Measurements from ENCODE around the gene ZNF488. TPM values are rescaled to one million over a fixed set of nuclear protein-coding genes. Genes with fewer than 3 reads are reported as not detected.
A peak's percentile ranks its signal among the peaks of the same experiment; 100 is the strongest.

ZNF488 gene
- total RNA-seq, 1 experiment from 2014 or later, result 2.7 TPM

DNA sequence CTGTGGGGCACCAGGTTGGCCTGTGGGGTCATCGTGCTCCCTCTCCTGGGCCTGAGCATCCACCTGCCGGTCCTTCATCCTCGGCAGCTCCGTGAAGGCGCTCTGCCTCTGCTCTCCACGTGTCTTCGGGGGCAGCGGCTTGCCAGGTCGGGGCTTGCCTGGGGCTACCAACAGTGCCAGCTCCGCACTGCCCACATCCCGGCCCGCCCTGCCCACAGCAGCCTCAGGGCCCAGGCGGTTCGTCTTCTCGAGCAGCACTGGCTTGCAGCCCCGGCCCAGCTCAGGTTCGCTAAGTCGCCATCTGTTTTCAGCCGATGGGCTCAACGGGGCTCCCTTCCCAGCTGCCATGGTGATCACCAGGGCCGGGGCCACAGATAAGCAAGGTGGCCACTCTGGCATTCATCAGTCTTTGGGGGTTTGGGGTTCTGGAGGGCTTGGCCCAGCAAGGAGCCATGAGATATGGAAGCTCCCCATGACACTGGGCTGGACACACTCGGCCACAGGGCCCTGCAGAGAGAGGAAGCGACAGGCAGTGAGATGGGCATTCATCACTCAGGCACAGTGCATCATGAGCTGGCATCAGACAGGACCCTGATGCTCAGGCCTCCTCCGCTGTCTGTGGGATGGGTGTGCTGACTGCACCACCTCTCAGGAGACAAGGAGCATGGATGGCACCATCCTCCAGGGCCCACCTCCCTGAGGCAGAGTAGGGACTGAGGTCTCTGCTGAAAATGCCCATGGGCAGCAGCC is 15.5 kb downstream of the ZNF488 start:
- H3K27me3 ChIP-seq, result no peaks in the 10 kb centered on the region
- H3K36me3 ChIP-seq, result no peaks in the 10 kb centered on the region
- no peak overlapping the region for H3K27ac ChIP-seq
- no peaks in the 10 kb centered on the region for H3K9me3 ChIP-seq (replicated peaks)
- H3K4me1 ChIP-seq, result peaks cover 3% of the 10 kb centered on the region; the same call in 1 of the 2 replicates
- no peak for DNase-seq
- H3K4me3 ChIP-seq, result no peak overlapping the region

DNA sequence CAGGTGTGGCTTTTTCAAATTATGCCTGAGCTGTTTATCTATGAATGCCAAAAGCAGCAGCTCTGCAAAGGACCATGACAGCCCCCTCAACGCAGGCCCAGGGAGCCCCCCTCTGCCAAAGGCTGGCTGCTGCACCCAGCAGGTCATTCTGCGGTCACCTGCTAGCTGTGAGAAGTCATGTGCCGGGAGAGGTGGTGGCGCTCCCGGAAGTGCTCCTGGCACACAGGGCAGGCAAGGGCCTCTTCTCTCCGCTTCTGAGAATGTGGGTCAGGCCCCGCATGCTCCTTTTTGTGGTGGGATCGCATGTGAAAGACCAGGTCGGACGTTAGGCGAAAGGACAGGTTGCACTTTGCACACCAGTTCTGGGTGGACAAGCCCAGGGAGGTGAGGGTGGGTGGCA is 16.4 kb downstream of the ZNF488 start:
- Histone ChIP-seq H3K27ac (no peak overlapping the region), H3K36me3 (no peaks in the 10 kb centered on the region), H3K9me3 (replicated peaks) (no peaks in the 10 kb centered on the region), H3K27me3 (no peaks in the 10 kb centered on the region), H3K4me3 (no peak overlapping the region), H3K4me1 (peaks cover 3% of the 10 kb centered on the region; the same call in 1 of the 2 replicates)
- no peak for DNase-seq

DNA sequence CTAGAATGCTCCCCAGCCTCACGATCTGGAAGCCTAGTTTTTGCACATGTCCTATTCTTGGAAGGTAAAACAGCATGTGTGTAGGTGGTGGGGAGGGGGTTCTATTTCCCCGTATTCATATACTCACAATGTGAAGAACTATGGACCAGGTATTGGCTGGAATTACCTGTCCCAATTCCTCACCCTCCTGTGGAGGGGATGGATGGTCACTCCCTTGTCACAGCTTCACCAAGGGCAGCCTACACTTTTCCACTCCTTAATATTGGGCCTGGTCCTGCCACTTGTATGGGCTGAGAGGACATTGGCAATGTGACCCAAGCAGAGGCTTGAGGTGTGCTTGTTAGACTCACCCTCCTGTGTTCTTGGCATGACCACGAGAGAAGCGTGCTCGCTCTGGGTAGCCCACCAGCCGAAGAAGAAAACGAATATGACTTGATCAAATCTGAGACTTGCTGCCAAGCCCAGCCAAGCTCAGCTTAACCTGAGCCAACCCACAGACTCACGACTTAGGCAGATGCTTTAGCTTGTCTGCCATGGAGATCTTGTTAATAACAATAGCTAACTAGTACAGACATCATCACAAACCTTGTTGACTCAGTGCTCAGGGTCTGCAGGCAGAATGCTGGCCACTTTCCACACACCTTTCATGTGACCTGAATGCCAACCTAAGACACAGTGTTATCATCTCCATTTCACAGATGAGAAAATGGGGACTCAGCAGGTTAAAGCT is 17.2 kb downstream of the ZNF488 start:
- H3K36me3 ChIP-seq, result no peaks in the 10 kb centered on the region
- H3K4me1 ChIP-seq, result peaks cover 3% of the 10 kb centered on the region; the same call in 1 of the 2 replicates
- no peak for DNase-seq
- H3K9me3 ChIP-seq (replicated peaks), result no peaks in the 10 kb centered on the region
- H3K4me3 ChIP-seq, result no peak overlapping the region
- H3K27me3 ChIP-seq, result no peaks in the 10 kb centered on the region
- no peak overlapping the region for H3K27ac ChIP-seq

DNA sequence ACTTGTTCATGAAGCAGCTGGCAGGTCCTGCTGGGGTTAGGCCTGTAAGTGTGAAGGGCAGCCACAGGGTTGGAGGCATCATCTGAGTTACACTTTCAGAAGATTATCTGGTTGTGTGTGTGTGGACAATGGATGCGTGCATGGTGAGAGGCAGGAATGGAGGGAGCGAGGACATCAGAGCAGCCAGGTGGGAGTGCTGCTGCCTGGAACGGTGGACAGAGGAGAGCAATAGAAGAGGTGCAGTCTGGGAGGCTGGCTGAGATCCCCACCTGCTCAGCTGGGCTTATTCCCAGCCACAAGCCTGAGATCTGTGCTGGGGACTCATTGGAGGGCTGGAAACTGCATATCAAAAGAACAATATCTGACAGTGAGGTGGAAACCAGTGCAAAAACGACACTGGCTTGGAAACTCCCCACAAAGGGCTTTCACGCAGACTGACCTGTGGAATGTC is 17.9 kb downstream of the ZNF488 start:
- peaks cover 3% of the 10 kb centered on the region; the same call in 1 of the 2 replicates for H3K4me1 ChIP-seq
- H3K27me3 ChIP-seq, result no peaks in the 10 kb centered on the region
- H3K27ac ChIP-seq, result no peak overlapping the region
- no peaks in the 10 kb centered on the region for H3K36me3 ChIP-seq
- no peaks in the 10 kb centered on the region for H3K9me3 ChIP-seq (replicated peaks)
- no peak for DNase-seq
- no peak overlapping the region for H3K4me3 ChIP-seq

DNA sequence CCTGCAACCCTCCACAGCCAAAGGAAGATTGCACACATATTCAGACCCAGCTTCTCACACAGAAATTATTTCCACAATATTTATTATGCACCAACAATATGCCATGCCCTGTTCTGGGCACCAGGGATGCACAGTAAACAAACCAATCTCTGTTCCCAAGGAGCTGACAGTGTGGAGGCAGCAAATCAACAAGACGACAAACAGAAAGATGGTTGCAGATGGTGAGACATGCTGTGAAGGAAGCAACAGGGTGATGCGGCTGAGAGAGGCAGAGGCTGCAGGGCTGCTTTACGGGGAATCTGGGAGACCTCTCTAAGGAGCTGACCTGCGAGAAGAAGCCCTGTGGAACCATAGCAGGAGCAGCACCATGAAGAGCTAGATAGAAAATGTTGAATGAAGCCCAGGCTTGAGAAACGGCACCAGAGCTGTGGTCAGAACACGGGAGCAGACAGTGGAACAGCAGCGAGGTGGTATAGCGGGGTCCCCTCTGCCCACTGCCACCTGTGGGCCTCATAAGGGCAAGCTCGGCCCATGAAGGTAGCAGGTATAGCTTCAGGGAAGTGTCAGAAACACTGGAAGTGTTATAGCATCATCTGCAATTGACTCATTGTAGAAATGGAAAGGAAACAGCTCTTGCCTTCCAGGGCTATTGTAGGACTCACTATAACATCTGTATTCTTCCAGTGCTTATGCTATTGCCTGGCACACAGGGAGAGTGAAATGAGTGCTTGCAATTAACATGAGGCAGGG is 18.5 kb downstream of the ZNF488 start:
- H3K4me3 ChIP-seq, result no peak overlapping the region
- H3K27me3 ChIP-seq, result no peaks in the 10 kb centered on the region
- H3K4me1 ChIP-seq, result peaks cover 3% of the 10 kb centered on the region; the same call in 1 of the 2 replicates
- no peak overlapping the region for H3K27ac ChIP-seq
- no peaks in the 10 kb centered on the region for H3K36me3 ChIP-seq
- DNase-seq, result no peak
- H3K9me3 ChIP-seq (replicated peaks), result no peaks in the 10 kb centered on the region

DNA sequence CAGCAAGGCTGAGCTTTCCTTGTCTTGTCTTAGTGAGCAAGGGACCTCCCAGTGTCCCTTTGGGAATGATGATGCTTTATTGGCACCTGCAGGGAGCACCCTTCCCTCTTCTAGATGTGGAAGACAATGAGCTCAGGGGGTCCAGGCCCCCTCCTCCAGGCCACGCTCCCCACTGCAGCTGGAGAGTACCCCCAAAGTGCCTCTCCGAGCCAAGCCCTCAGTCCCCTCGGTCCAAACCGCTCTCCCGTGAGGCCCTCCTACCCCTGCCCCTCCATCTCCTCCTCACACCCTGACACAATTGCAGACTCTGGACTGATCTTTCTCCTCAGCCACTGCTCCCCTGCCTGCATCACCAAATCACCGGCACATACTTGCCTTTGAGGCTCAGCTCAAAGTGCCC is 19.2 kb downstream of the ZNF488 start:
- Histone ChIP-seq H3K36me3 (no peaks in the 10 kb centered on the region), H3K27me3 (no peaks in the 10 kb centered on the region), H3K4me3 (no peak overlapping the region), H3K4me1 (peaks cover 3% of the 10 kb centered on the region; the same call in 1 of the 2 replicates), H3K27ac (no peak overlapping the region), H3K9me3 (replicated peaks) (no peaks in the 10 kb centered on the region)
- no peak for DNase-seq

DNA sequence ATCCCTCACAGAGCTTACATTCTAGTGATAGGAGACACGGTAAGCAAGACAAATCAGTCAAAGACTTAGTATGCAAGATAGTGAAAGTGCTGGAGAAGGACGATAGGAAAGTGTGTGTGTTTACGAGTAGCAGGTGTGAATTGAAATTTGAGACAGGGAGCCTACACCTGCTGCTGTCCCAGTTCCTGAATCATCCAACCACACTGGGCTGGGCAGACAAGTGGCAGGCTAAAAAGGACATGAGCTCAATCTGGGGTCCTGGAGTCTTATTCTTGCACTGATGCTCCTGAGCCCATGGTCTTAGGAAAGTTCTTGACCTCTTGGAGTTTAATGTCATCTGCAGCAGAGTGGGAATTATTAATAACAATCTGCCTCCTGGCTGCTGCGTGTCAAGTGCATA is 19.7 kb downstream of the ZNF488 start:
- Histone ChIP-seq H3K9me3 (replicated peaks) (no peaks in the 10 kb centered on the region), H3K4me1 (peaks cover 3% of the 10 kb centered on the region; the same call in 1 of the 2 replicates), H3K4me3 (no peak overlapping the region), H3K36me3 (no peaks in the 10 kb centered on the region), H3K27me3 (no peaks in the 10 kb centered on the region), H3K27ac (no peak overlapping the region)
- peak in 1 of 2 experiments; percentile 22 for DNase-seq

DNA sequence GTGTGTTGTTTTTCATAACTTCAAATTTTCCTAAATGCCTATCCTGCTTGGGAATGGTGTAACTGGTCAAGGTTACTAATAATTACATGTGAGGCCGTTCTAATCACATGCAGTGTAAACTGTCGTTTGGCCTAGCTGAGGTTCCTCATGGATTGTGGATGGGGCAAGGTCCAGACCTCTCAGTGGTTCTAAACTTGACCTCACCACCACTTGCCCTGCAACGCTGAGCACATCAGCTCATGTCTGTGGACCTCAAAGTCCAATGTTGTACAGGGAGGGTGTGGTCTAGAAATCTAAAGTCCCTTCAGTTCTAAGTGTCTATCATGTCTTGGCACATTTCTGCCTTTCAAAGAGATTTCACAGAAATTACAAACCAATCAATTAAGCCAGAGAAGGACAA is 20.3 kb downstream of the ZNF488 start:
- peaks cover 3% of the 10 kb centered on the region; the same call in 1 of the 2 replicates for H3K4me1 ChIP-seq
- H3K4me3 ChIP-seq, result no peak overlapping the region
- H3K27ac ChIP-seq, result no peak overlapping the region
- H3K36me3 ChIP-seq, result no peaks in the 10 kb centered on the region
- no peaks in the 10 kb centered on the region for H3K27me3 ChIP-seq
- no peak for DNase-seq
- no peaks in the 10 kb centered on the region for H3K9me3 ChIP-seq (replicated peaks)

DNA sequence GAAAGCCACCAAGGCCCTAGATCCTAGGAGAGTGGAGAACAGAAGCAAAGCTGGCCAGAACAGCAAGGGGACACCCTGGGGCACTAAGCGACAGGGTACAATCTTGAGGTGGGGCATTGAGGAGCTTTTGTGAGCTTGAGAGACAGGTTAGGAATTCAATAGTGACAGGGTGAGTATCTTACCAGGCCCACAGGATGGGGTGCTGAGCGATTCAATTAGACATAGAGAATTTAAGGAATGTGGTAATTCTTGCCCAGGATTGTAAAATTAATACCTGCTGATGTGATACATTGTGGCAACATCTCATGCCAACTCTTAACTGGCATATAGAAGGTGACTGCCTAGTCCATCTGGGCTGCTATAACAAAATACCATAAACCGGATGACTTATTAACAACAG is 21.9 kb downstream of the ZNF488 start:
- Histone ChIP-seq H3K27me3 (no peaks in the 10 kb centered on the region), H3K4me3 (no peak overlapping the region), H3K4me1 (peaks cover 3% of the 10 kb centered on the region; the same call in 1 of the 2 replicates), H3K36me3 (no peaks in the 10 kb centered on the region), H3K27ac (no peak overlapping the region), H3K9me3 (replicated peaks) (no peaks in the 10 kb centered on the region)
- DNase-seq, result no peak

DNA sequence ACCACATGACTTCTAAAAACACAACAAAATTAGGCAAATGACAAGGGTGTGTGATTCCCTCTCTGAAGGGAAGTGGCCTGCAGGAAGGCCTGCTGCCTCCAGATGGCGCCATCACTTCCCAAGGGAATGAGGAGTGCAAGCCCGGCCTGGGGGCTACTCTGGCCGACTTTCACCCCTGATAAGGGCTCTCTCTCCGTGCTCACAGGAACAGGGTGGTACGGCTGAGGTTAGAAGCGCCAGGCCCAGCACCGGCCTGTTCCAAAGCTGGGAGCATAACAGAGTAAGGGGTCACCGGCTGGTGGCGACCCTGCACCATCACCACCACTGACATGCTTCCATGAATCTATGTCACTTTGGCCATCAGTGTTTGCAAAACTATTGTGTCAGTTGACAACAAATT is 22.8 kb downstream of the ZNF488 start:
- peak; percentile 18 to 51 for DNase-seq
- no peaks in the 10 kb centered on the region for H3K27me3 ChIP-seq

DNA sequence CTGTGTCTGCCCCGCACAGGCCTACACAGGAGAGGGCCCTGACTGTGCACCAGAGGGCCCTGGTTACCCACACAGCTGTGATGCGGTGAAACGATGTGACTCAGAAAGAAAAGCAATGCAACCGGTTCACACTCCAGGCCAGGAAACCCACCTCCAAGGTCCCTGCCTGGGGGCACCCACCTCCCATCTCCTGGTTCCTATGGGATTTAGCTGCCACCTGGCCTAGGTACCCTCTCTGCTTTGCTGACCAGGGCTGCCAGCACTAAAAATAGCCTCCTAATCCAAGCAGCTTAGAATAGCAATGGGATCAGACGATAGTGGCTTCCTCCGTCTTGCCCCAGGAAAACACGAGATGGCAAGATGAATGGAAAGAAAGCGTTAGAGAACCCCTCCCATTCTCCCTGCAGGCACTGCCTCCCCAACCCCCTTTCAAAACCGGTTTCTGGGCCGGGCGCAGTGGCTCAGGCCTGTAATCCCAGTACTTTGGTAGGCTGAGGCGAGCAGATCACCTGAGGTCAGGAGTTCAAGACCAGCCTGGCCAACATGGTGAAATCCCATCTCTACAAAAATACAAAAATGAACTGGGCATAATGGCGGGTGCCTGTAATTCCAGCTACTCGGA is 23.6 kb downstream of the ZNF488 start:
- H3K27me3 ChIP-seq, result no peaks in the 10 kb centered on the region
- no peaks in the 10 kb centered on the region for H3K36me3 ChIP-seq
- no peak for DNase-seq
- no peak overlapping the region for H3K27ac ChIP-seq
- peaks cover 3% of the 10 kb centered on the region; the same call in 1 of the 2 replicates for H3K4me1 ChIP-seq
- no peaks in the 10 kb centered on the region for H3K9me3 ChIP-seq (replicated peaks)
- H3K4me3 ChIP-seq, result no peak overlapping the region

More for the DNA sequence above, 22.8 kb downstream of the ZNF488 start:
- H3K4me3 ChIP-seq, result no peak overlapping the region
- H3K9me3 ChIP-seq (replicated peaks), result no peaks in the 10 kb centered on the region
- no peak overlapping the region for H3K27ac ChIP-seq
- H3K4me1 ChIP-seq, result peaks cover 3% of the 10 kb centered on the region; the same call in 1 of the 2 replicates
- H3K36me3 ChIP-seq, result no peaks in the 10 kb centered on the region

DNA sequence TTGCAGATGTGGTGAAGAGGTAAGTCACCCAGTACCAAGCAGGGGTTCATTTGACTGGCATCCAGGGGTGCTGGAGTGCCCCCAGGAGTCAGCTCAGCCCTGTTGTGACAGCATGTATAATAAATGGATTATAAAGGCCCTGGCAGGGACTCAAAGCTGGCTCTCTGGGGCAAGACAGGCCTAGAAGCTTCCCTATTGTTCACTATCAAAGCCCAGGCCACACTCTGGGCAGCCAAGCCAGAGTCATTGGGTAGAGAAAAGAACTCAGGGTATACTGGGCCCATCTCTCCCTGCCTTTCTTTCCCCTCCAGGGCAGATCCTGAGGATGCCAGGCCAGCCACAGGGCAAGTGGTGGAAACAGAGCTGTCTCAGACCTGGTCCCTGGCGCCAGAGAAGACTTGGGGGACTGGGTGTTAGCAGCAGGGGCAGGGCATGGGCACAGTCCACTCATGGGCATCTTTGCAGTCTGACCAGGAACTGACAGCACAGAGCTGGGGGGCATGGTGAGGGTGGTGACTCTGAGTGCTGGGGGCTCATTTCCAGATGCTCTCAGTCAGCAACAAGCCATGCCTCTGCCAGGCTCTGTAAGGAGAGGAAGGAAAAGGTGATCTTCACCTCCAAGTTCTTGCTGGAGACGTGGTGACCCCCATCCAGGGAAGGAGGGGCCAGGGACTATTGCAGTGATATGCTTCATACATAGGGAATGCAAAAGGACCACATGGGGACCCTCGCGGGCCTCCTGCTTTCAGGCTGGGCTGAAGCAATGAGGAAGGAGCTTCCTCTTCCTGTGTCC is 24.3 kb downstream of the ZNF488 start:
- no peaks in the 10 kb centered on the region for H3K36me3 ChIP-seq
- peaks cover 3% of the 10 kb centered on the region; the same call in 1 of the 2 replicates for H3K4me1 ChIP-seq
- H3K9me3 ChIP-seq (replicated peaks), result no peaks in the 10 kb centered on the region
- H3K27me3 ChIP-seq, result no peaks in the 10 kb centered on the region
- DNase-seq, result no peak
- no peak overlapping the region for H3K4me3 ChIP-seq
- H3K27ac ChIP-seq, result no peak overlapping the region

DNA sequence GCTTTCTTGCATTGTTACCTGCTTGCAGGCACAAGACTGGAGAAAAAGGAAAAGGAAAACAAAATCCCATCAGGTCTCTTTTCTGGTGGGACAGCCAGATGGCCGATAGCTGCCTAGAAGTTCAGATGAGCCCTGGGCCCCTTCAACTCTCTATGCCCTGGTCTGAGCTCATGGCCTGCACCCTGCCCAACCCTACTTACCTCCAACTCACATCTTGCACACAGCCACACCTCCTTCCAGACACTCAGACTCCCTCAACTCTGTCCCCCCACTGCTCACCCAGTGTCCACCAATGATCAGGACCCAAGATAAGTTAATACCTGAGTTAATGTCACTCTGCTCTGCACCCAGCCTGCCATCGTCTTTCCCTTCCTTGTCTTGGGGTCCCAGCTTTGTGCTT is 25.0 kb downstream of the ZNF488 start:
- Histone ChIP-seq H3K36me3 (no peaks in the 10 kb centered on the region), H3K27me3 (no peaks in the 10 kb centered on the region), H3K4me3 (no peak overlapping the region), H3K9me3 (replicated peaks) (no peaks in the 10 kb centered on the region), H3K4me1 (no peaks in the 10 kb centered on the region), H3K27ac (no peak overlapping the region)
- DNase-seq, result no peak

DNA sequence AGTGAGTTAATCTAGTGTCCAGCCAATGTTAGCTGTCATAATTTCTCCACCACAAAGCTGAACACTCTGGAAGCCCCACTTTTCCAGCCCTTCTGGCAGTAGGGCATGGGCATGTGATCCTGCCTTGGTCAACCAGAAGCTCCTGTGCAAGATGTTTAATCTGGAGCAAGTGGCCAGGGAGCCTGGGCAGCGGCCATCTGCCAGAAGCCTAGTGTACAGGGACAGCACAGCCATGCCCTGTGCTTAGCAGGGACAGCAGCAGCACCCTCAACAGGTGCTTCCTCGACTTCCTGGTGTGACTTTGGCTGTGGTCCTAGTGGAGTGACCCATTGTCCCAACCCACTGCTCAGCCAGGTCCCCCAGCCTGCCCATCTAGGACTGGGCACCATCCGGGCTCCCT is 25.6 kb downstream of the ZNF488 start:
- DNase-seq, result no peak
- no peaks in the 10 kb centered on the region for H3K4me1 ChIP-seq
- H3K36me3 ChIP-seq, result no peaks in the 10 kb centered on the region
- no peaks in the 10 kb centered on the region for H3K9me3 ChIP-seq (replicated peaks)
- no peaks in the 10 kb centered on the region for H3K27me3 ChIP-seq
- no peak overlapping the region for H3K27ac ChIP-seq
- no peak overlapping the region for H3K4me3 ChIP-seq
